ENCODE data around the gene COL7A1. TPM values are rescaled to one million over a fixed set of nuclear protein-coding genes. Genes with fewer than 3 reads are reported as not detected.

Gene COL7A1
- total and polyA plus RNA-seq, 8 donors = 0.41 to 12.6 (median 1.2) TPM

Small RNAs within 50 kb of the gene (microRNA-seq; reads per million reads assigned to microRNA genes)
- gene MIR4793 (0 reads per million in 2 donors), gene MIR6823 (0 reads per million in 2 donors), gene MIR711 (0 reads per million in 2 donors)

Other genes with a start within 250 kb of the COL7A1 start
- 1 to 10 TPM; 3.3 to 9.6 (median 6.2) TPM for gene FBXW12, start 223.1 kb downstream of the COL7A1 start, total RNA-seq
- gene FBXW12, start 223.1 kb downstream of the COL7A1 start, polyA plus RNA-seq = 1 to 10 TPM; 2.7 to 5.6 TPM
- 100 to 1,000 TPM in 1 of 6 donors, 10 to 100 TPM in 5; 47.8 to 103 (median 65.1) TPM for gene PLXNB1, start 165.2 kb downstream of the COL7A1 start, total RNA-seq
- 100 to 1,000 TPM; 286 to 372 TPM for gene PLXNB1, start 165.2 kb downstream of the COL7A1 start, polyA plus RNA-seq
- gene CCDC51, start 155.2 kb downstream of the COL7A1 start, total RNA-seq = 1 to 10 TPM; 1.6 to 4.3 (median 3.3) TPM
- gene CCDC51, start 155.2 kb downstream of the COL7A1 start, polyA plus RNA-seq = 1 to 10 TPM; 2.5 to 5.8 TPM
- 10 to 100 TPM; 59.0 to 83.8 (median 68.0) TPM for gene TMA7, start 155.1 kb downstream of the COL7A1 start, total RNA-seq
- 100 to 1,000 TPM; 278 to 320 TPM for gene TMA7, start 155.1 kb downstream of the COL7A1 start, polyA plus RNA-seq
- 1 to 10 TPM; 2.0 to 3.4 (median 2.9) TPM for gene ATRIP, start 148.6 kb downstream of the COL7A1 start, total RNA-seq
- gene ATRIP, start 148.6 kb downstream of the COL7A1 start, polyA plus RNA-seq = 1 to 10 TPM; 4.3 to 4.8 TPM
- 10 to 100 TPM; 39.2 to 81.6 (median 45.3) TPM for gene SHISA5, start 91.2 kb downstream of the COL7A1 start, total RNA-seq
- 10 to 100 TPM; 29.9 to 49.4 TPM for gene SHISA5, start 91.2 kb downstream of the COL7A1 start, polyA plus RNA-seq
- 10 to 100 TPM in 1 of 6 donors, 1 to 10 TPM in 5; 7.4 to 12.2 (median 8.2) TPM for gene PFKFB4, start 38.5 kb downstream of the COL7A1 start, total RNA-seq
- gene PFKFB4, start 38.5 kb downstream of the COL7A1 start, polyA plus RNA-seq = 10 to 100 TPM in 1 of 2 donors, 1 to 10 TPM in 1; 8.1 to 11.4 TPM
- not detected for gene UCN2, start 31.5 kb downstream of the COL7A1 start, total RNA-seq
- under 1 TPM in 1 of 2 donors, not detected in 1; 0.19 TPM for gene UCN2, start 31.5 kb downstream of the COL7A1 start, polyA plus RNA-seq
- gene UQCRC1, start 14.3 kb upstream of the COL7A1 start, total RNA-seq = 100 to 1,000 TPM in 3 of 6 donors, 10 to 100 TPM in 3; 78.6 to 113 (median 97.4) TPM
- 100 to 1,000 TPM in 1 of 2 donors, 10 to 100 TPM in 1; 89.5 to 110 TPM for gene UQCRC1, start 14.3 kb upstream of the COL7A1 start, polyA plus RNA-seq
- not detected for gene TMEM89, start 26.4 kb upstream of the COL7A1 start, total RNA-seq
- not detected for gene TMEM89, start 26.4 kb upstream of the COL7A1 start, polyA plus RNA-seq
- 10 to 100 TPM in 2 of 6 donors, 1 to 10 TPM in 4; 6.2 to 15.9 (median 8.9) TPM for gene SLC26A6, start 40.1 kb upstream of the COL7A1 start, total RNA-seq
- gene SLC26A6, start 40.1 kb upstream of the COL7A1 start, polyA plus RNA-seq = 10 to 100 TPM; 25.2 to 32.1 TPM
- gene CELSR3, start 67.6 kb upstream of the COL7A1 start, total RNA-seq = 1 to 10 TPM in 4 of 6 donors, under 1 TPM in 2; 0.51 to 1.8 (median 1.1) TPM
- 10 to 100 TPM in 1 of 2 donors, 1 to 10 TPM in 1; 6.3 to 13.9 TPM for gene CELSR3, start 67.6 kb upstream of the COL7A1 start, polyA plus RNA-seq
- gene NCKIPSD, start 90.6 kb upstream of the COL7A1 start, total RNA-seq = 10 to 100 TPM in 1 of 6 donors, 1 to 10 TPM in 5; 5.4 to 10.2 (median 7.2) TPM
- gene NCKIPSD, start 90.6 kb upstream of the COL7A1 start, polyA plus RNA-seq = 10 to 100 TPM; 12.0 to 17.0 TPM
- gene IP6K2, start 121.9 kb upstream of the COL7A1 start, total RNA-seq = 10 to 100 TPM; 19.1 to 47.1 (median 29.3) TPM
- 100 to 1,000 TPM; 105 to 107 TPM for gene IP6K2, start 121.9 kb upstream of the COL7A1 start, polyA plus RNA-seq

Data from pancreas (tissue), 8 donors.